ELF-1 (cell line): ENCODE data around the gene MMP2.

Source experiments
- DNase-seq: peaks from one replicate; pipeline ENCODE4 v3.0.0-alpha.2; 2016; ENCODE audit warnings: low read depth, low spot score

Gene MMP2

DNA sequence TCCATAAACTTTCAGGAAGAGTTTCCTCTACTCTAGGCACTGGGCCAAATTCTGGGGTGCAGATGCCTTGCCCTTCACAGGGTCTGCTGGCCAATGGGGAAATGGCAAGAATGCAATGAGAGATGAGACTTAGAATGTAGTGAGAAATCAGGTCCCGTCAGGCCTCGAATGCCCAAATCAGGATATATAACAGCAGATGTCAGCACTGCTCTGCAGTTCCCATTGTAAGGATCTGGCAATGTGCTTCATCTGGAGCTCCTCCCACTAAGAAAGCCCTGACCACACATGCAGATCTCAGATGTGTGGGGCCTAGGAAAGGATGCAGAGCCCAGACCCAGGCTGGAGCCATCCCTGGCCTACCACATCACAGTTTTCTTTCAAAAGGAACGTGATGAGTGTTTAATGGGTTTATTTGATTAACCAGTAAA lies 16.0 kb downstream of the MMP2 start:
- no peak for DNase-seq

DNA sequence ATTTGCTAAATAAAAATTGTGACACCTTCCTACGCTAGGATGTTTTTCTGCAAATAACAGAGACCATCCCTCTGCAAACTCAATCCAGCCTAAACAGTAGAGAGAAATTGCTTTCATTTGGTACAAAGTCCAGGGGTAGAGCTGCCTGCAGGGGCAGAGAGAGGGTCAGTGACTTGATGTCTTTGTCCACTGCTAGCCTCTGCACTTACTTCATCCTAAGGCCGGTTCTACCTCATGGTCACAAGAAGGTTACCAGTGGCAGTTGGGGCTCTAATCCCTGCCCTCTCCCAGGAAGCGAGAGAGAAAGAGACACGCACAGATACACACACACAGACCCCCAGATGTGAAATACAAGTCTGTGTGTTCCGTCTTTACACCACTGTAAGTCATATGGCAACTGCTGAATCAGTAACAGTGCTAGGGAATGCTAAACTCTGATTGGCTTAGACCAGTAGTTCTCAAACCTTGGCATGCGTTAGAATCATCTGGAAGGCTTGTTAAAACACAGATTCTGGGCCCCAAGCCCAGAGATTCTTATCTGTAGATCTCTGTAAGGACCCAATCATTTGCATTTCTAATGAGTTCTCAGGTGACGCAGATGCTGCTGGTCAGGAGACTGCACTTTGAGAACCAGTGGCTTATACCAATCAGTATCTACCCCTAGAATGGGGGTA lies 16.8 kb downstream of the MMP2 start:
- DNase-seq = no peak

- no peak for DNase-seq
Measured at GRCh38 chr16:55496509-55497145, 17.6 kb downstream of the MMP2 start.

DNA sequence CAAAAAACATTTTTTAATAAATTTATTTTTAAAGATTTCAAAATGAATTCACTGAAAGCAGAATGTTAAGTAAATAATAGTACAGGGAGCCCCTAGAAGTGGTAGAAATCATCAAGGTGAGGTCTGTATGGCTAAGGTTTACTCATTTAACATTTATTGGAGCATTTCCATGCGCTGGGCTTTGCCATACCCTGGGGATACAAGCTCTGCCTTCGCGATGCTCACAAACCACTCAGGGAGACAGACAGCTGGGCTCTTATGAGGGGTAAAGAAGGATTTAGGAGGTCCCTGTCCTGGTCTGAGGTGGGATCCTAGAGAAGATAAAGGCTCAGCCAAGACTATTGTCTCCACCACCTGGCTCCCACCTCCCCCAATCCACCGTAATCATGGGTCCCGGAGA lies 18.6 kb downstream of the MMP2 start:
- no peak for DNase-seq

DNA sequence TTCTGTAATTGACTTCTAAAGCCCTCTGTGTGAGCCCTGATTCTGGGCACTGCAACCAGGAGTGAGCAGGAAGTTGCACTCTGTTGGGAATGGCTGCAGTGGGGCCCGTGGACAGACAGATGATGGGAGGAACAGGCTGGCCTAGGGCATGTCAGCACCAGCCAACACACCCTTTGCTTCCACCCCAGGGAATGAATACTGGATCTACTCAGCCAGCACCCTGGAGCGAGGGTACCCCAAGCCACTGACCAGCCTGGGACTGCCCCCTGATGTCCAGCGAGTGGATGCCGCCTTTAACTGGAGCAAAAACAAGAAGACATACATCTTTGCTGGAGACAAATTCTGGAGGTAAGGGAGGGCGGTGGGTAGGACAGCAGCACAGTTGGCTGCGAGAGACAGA lies 19.1 kb downstream of the MMP2 start:
- DNase-seq = no peak

GRCh38 chr16:55499281-55499680 lies 20.3 kb downstream of the MMP2 start:
- no peak for DNase-seq

- DNase-seq = peak; percentile 74
Measured at GRCh38 chr16:55499951-55500529, 21.0 kb downstream of the MMP2 start.

DNA sequence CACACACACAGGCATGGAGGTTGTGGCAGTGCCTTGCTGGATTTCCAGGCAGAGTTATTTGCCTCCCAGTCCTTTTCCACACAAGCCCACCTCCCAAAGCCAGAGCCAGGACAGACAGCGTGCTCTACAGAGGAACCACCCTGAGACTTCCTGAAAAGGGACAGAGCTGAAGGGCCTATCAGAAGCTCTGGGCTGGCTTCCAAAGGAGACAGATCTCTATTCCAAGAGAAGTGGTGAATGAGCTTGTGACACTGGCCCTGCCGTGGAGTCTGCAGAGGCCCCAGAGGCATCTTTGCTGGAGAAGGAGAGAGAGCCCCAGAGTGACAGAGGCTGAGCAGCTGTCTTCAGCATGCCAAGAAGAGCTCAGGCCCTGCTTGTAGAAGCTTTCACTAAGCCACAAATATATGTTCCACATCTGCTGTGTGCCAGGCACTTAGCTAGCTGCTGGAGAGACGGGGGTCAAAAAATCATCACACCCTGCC lies 21.6 kb downstream of the MMP2 start:
- DNase-seq = peak; percentile 65

- DNase-seq = no peak
Measured at GRCh38 chr16:55501549-55502322, 22.7 kb downstream of the MMP2 start.

DNA sequence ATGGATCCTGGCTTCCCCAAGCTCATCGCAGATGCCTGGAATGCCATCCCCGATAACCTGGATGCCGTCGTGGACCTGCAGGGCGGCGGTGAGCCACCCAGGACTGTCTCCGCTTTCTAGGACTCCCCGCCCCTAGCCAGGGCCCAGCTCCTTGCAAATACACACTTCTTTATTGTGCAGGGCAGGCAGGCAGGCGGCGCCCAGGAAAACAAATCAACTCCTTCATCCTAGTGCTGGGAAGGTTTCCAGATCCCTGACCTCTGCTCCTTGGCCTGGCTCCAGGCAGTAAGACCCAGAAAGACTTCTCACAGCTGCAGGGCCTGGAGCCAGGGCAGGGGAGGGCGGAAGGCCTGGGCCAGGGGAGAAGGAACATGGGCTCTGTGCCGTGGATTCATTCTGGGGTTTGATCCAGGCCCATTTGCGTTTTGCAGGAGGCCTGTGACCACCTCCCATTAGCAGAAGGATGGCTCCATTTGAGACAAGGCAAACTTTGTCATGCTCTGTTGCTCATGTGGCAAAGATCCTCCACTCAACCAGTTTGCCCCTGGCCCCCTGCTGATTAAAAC lies 23.9 kb downstream of the MMP2 start:
- DNase-seq = peak; percentile 92

DNA sequence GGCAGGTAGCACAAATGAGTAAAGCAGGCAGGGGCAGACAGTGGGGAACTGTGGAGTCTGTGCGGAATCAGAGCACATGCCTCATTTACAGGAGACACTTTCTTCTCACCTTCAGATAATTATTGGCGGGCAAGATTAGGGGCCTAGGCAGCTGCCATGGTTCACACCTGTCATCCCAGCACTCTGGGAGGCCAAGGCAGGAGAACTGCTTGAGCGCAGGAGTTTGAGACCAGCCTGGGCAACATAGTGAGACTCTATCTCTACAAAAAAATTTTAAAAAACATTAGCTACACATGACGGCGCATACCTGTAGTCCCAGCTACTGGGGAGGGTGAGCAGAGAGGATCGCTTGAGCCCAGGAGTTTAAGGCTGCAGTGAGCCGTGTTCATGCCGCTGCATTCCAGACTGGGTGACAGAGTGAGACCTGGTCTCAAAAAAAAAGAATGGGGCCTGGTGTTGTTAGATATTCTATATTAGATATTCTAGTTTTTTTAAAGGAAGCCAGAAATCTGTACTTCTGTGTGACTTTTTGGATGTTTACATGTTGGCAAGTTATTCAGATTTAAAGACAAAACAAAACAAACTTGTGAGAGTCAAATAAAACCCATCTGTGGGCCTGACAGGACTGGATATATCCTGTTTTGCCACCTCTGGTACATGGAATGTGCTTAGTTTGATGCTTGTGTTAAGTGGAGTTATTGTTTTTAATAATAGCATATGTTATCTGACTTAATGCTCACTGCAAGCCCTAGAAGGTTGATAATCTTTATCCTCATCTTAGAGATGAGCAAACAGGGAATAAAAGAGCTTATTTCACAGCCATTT lies 24.9 kb downstream of the MMP2 start:
- DNase-seq = no peak

GRCh38 chr16:55505333-55506015 lies 26.5 kb downstream of the MMP2 start:
- no peak for DNase-seq

GRCh38 chr16:55506083-55506482 lies 27.1 kb downstream of the MMP2 start:
- no peak for DNase-seq

GRCh38 chr16:55506708-55507107 lies 27.7 kb downstream of the MMP2 start:
- DNase-seq = no peak

DNA sequence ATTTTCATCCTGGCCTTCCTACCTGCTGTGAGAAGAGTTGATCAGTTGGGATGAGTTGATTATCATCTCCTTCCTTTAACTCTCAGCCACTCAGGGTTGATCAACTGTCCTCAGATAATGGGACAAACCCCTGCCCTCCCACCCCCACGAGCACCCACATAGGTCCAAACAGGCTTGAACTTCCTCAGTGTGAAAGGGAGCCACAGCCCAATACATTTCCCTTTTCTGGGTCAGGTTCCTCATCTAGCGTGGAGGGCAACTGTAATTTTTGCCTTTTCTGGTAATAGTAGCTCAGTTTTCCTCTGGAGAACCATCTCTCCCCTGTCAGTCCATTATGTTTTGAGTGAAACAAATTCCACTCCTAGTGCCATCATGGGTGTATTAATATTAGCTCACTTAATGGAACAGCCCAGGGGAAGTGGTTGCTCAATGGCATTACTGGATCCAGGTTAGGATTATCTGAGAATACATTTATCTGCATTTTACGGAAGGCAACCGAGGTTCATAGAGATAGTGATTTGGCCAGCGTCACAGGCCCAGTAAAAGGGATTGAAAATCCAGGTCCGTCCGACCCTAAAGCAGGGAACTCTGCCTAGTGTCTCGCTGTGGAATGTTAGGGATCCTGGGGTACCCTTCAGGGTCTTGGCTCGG lies 29.4 kb downstream of the MMP2 start:
- no peak for DNase-seq

GRCh38 chr16:55508941-55509931 lies 30.2 kb downstream of the MMP2 start, which contains the start of gene LPCAT2:
TSS of gene LPCAT2 (plus strand) at chr16:55509072. CDS start at chr16:55509182, 110 bp downstream.
- DNase-seq = peak; percentile 95

DNA sequence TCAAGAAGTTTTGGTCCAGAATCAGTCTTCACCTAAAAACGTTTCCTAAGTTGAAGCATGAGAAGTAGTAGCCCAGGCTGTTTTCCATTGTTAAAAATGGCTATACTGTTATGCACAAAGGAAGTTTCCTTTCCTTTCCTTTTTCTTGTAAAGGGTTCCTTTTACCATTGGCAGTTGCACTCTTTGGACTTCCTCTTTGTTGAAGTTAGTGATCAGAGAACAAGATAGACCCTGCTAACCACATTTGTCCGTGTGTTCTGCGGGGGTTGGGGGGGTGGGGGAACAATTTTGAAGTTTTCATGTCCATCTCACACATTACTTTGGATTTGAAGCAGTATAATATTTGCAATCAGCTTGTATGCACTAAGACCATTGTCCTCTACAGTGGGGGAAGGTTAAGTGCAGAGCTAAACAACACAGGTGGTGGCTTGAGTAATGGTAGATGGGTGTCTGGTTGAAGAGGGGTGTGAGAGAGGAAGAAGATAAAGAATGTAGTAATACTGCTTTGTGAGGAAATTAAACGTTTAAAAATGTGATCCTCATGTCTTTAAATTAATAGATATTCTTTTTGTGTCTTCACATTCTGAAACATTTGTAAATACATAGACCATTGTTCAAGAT lies 31.3 kb downstream of the MMP2 start:
- no peak for DNase-seq

GRCh38 chr16:55512941-55513340 lies 33.9 kb downstream of the MMP2 start:
- DNase-seq = no peak
